GM10248 (cell line): ENCODE data around the gene ALDH4A1.

Experiments used
- CTCF ChIA-PET: fragments of 300-600 bp; sonication (Branson Sonifier 250); formaldehyde crosslinking; extraction: SDS; loops from one replicate; lab custom pipeline; 2021; ENCODE audit warnings: antibody characterized with exemption; lab: Yijun Ruan, JAX
- POLR2A ChIA-PET: fragments of 350-650 bp; sonication (Branson Sonifier 250); formaldehyde crosslinking; extraction: SDS; loops from one replicate; lab custom pipeline; 2020; ENCODE audit warnings: antibody characterized with exemption; lab: Yijun Ruan, JAX
- DNase-seq: peaks from one replicate; pipeline ENCODE4 v3.0.0; 2012; ENCODE audit errors: extremely low spot score
- TF ChIP-seq, protein P1 (sequence below): IDR thresholded peaks from 2 replicates; pipeline ENCODE4 v1.5.1; 2012; ENCODE audit warnings: mild to moderate bottlenecking, low read depth; ENCODE audit errors: extremely low read depth, missing control alignments, control extremely low read depth

Gene ALDH4A1

DNA sequence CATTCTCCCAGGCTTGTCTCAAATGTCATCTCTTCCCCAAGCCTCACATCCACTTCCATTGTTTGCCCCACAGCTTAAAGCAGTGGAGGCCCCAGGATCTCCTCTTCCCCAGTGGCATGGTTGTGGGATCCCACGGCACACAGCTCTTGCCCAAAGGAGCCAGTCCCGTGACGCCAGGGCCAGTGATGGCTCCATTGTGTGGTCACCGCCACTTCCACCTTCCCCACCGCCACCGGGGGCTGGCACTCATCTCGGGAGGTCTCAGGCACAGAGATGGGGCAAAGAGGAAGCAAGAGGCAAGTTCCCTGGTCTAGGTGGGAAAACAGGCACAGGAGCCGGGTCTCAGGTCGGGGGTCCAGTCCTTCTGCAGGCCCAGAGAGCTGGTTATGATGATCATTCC is 22.9 kb upstream of the ALDH4A1 start:
- TF ChIP-seq, protein P1, sequence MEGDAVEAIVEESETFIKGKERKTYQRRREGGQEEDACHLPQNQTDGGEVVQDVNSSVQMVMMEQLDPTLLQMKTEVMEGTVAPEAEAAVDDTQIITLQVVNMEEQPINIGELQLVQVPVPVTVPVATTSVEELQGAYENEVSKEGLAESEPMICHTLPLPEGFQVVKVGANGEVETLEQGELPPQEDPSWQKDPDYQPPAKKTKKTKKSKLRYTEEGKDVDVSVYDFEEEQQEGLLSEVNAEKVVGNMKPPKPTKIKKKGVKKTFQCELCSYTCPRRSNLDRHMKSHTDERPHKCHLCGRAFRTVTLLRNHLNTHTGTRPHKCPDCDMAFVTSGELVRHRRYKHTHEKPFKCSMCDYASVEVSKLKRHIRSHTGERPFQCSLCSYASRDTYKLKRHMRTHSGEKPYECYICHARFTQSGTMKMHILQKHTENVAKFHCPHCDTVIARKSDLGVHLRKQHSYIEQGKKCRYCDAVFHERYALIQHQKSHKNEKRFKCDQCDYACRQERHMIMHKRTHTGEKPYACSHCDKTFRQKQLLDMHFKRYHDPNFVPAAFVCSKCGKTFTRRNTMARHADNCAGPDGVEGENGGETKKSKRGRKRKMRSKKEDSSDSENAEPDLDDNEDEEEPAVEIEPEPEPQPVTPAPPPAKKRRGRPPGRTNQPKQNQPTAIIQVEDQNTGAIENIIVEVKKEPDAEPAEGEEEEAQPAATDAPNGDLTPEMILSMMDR = no peak
- ChIA-PET CTCF (interaction anchor here (5.5 to 7.4 kb wide), 2 partner anchors 12 to 19 kb away, joined by 48 to 101 read pairs; no protein-coding TSS in a partner anchor), POLR2A (no interaction called here)
- no peak for DNase-seq

DNA sequence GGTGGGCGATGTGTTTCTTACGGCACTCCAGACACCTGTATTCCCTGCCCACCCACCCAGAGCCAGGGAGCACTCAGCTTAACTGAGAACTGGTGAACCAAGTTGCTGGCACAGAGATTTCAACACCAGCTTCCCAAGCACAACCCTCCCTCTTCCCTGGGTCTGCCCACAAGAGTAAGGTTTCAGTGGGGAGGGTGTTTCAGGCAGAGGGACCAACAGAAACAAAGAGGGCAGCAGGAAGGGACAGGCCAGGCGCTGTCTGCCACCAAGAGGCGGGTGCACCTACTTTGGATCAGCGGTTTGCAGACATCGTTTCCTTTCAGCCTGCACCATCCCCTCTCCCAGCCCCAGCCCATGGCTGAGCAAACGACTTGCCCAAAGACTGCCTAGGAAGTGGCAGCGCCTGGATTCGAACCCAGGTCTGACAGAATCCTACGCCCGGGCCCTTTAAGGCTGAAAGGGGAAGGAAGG is 21.9 kb upstream of the ALDH4A1 start:
- TF ChIP-seq, protein P1 = no peak
- POLR2A ChIA-PET = no interaction called here
- CTCF ChIA-PET = interaction anchor here (1.2 to 7.4 kb wide), 3 partner anchors 11 to 40 kb away, joined by 5 to 101 read pairs (median 48); no protein-coding TSS in a partner anchor
- no peak for DNase-seq

DNA sequence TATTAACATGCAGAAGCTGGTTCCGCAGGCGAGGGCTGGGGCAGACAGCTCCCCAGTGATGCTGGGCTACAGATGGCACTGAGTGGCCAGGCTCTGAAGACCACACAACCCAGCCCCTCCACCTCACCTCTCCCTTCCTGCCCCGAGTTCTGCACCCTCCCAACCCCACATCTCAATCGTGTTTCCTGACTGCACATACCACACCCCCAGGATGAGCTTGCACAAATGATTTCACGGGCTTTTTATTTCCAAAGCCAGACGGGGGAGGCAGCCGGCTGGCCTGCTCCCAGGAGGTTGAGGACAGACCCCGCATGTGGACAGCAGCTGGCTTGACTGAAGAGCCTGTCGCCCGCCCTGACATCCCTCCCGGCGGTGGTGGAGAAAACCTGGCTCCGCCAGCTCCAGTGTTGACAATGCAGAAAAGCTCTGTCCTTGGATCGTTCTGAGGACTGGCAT is 21.4 kb upstream of the ALDH4A1 start:
- ChIA-PET CTCF (interaction anchor here (1.2 to 7.4 kb wide), 3 partner anchors 10 to 40 kb away, joined by 5 to 101 read pairs (median 48); no protein-coding TSS in a partner anchor), POLR2A (no interaction called here)
- DNase-seq = no peak
- TF ChIP-seq, protein P1 = no peak

DNA sequence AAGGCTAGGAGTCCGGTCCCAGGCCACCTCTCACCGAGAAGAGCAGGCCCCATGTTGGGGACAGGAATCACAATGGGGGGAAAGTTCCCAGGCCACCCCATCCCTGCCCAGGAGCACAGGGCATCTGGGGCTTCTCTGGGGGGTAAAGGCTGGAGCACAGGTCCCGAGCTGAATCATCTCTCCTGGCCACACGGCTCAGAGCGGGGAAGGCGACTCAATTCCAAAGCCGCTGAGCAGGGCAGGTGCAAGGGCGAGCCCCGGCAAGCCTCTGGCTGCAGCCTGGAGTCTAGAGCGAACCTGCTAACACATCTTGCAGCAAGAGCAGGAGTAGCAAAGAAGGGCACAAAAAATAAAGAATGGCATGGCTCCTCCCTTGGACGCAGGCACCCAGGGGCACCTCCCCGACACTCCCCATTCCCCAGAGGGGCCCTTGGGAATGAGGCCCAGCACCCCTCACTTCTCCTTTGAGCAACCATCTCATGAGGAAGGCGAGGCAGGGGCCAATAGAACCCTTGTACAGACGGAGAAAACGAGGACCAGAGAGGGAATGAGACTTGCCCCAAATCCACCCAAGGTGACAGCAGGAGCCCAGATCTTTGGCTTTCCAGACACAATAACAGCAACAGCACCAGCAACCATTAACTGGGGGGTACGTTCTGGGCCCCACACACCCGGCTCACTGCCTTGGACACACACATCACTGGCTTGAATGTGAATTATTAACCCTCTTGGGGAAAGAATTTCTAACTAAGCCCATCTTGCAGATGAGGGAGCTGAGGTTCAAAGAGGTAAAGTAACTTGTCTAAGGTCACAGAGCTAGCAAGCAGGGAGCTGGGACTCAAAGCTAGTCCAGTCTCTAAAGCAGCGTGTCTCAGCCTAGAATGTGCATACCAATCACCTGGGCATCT is 20.7 kb upstream of the ALDH4A1 start:
- DNase-seq = no peak
- POLR2A ChIA-PET = no interaction called here
- CTCF ChIA-PET = interaction anchor here (1.2 to 7.4 kb wide), 4 partner anchors 9 to 39 kb away, joined by 4 to 101 read pairs (median 26); no protein-coding TSS in a partner anchor
- TF ChIP-seq, protein P1 = no peak

DNA sequence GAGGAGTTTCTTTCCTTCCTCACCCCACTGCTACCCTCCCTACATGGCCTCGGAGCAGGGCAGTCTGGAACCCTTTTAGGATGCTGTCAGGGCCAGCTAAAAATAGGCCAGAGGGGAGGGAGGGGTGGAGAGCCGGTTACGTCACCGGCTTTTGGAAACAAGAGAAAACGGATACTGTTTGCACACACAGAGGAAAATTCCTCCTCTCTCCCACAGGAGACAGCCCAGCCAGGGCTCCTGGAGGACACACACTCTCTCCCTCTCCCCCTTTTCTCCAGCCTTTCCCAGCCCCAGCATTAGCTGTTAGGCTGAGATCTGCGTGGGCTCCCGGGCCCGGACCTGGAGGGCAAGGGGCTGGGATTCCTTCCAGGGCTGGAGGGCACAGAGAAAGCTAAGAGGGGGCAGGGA is 20.0 kb upstream of the ALDH4A1 start:
- no peak for DNase-seq
- ChIA-PET POLR2A (interaction anchor here (0.7 kb wide), 1 partner anchor 30 kb away, joined by 3 read pairs; no protein-coding TSS in a partner anchor), CTCF (interaction anchor here (0.6 to 7.4 kb wide), 5 partner anchors 9 to 41 kb away, joined by 3 to 101 read pairs (median 4); no protein-coding TSS in a partner anchor)
- TF ChIP-seq, protein P1 = no peak

DNA sequence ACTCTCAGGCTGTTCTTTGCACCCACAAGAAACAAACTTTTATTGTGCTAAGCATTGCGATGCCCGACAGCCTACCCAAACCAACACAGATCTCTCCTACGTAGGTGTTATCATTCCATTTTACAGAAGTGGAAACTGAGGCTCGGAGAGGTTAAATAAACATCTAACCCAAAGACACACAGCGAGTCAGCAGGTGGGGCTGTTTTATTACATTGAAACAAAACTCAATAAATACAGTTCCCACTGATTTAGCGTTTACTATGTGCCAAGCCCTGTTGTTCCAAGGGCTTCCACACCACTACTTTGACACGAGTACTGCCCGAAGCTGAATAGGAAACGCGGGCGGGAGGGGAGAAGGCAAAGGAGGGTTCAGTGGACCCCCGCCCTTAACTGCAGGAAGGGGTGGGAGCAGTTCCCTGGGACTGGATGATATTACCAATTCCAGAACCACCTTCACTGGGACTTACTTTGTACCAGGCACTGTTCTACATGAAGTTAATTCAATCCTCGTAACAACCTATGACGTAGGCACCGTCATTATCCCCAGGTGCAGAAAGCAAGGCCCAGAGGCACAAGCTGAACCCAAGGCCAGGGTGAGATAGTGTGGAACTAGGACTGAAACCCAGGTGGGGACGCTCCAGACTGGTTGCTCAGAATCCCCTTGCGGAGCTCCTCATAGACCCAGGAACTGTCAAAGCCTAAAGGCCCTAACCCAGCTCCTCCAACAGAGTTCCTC is 19.3 kb upstream of the ALDH4A1 start:
- no peak for DNase-seq
- TF ChIP-seq, protein P1 = no peak
- CTCF ChIA-PET = interaction anchor here (0.6 to 7.4 kb wide), 5 partner anchors 8 to 42 kb away, joined by 3 to 101 read pairs (median 4); no protein-coding TSS in a partner anchor
- POLR2A ChIA-PET = interaction anchor here (0.6 to 0.7 kb wide), 2 partner anchors 29 to 736 kb away, joined by 3 read pairs; no protein-coding TSS in a partner anchor
